ENCODE data around the gene FGD4. TPM values are rescaled to one million over a fixed set of nuclear protein-coding genes. Genes with fewer than 3 reads are reported as not detected.

Gene FGD4
- total and polyA plus RNA-seq, 9 of the 15 experiments (the other 6 are each of a cell fraction or from before 2014, with no cell fraction given), result 0.05 to 0.51 (median 0.27) TPM

GRCh38 chr12:32516230-32516629, 116.9 kb downstream of the FGD4 start (continued):
- TF ChIP-seq, protein P1, sequence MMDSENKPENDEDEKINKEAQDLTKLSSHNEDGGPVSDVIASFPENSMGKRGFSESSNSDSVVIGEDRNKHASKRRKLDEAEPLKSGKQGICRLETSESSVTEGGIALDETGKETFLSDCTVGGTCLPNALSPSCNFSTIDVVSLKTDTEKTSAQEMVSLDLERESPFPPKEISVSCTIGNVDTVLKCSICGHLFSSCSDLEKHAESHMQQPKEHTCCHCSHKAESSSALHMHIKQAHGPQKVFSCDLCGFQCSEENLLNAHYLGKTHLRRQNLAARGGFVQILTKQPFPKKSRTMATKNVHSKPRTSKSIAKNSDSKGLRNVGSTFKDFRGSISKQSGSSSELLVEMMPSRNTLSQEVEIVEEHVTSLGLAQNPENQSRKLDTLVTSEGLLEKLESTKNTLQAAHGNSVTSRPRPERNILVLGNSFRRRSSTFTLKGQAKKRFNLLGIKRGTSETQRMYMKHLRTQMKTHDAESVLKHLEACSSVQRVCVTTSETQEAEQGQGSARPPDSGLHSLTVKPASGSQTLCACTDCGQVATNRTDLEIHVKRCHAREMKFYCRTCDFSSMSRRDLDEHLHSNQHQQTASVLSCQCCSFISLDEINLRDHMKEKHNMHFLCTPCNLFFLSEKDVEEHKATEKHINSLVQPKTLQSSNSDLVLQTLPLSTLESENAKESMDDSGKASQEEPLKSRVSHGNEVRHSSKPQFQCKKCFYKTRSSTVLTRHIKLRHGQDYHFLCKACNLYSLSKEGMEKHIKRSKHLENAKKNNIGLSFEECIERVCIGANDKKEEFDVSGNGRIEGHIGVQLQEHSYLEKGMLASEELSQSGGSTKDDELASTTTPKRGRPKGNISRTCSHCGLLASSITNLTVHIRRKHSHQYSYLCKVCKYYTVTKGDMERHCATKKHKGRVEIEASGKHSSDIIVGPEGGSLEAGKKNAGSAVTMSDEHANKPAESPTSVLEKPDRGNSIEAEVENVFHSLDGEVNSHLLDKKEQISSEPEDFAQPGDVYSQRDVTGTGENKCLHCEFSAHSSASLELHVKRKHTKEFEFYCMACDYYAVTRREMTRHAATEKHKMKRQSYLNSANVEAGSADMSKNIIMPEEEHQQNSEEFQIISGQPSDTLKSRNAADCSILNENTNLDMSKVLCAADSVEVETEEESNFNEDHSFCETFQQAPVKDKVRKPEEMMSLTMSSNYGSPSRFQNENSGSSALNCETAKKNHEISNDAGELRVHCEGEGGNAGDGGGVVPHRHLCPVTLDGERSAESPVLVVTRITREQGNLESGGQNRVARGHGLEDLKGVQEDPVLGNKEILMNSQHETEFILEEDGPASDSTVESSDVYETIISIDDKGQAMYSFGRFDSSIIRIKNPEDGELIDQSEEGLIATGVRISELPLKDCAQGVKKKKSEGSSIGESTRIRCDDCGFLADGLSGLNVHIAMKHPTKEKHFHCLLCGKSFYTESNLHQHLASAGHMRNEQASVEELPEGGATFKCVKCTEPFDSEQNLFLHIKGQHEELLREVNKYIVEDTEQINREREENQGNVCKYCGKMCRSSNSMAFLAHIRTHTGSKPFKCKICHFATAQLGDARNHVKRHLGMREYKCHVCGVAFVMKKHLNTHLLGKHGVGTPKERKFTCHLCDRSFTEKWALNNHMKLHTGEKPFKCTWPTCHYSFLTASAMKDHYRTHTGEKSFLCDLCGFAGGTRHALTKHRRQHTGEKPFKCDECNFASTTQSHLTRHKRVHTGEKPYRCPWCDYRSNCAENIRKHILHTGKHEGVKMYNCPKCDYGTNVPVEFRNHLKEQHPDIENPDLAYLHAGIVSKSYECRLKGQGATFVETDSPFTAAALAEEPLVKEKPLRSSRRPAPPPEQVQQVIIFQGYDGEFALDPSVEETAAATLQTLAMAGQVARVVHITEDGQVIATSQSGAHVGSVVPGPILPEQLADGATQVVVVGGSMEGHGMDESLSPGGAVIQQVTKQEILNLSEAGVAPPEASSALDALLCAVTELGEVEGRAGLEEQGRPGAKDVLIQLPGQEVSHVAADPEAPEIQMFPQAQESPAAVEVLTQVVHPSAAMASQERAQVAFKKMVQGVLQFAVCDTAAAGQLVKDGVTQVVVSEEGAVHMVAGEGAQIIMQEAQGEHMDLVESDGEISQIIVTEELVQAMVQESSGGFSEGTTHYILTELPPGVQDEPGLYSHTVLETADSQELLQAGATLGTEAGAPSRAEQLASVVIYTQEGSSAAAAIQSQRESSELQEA (IDR thresholded peaks at IDR 0.05; ENCODE audit: low read depth), result no peak
- TF ChIP-seq, protein P2, sequence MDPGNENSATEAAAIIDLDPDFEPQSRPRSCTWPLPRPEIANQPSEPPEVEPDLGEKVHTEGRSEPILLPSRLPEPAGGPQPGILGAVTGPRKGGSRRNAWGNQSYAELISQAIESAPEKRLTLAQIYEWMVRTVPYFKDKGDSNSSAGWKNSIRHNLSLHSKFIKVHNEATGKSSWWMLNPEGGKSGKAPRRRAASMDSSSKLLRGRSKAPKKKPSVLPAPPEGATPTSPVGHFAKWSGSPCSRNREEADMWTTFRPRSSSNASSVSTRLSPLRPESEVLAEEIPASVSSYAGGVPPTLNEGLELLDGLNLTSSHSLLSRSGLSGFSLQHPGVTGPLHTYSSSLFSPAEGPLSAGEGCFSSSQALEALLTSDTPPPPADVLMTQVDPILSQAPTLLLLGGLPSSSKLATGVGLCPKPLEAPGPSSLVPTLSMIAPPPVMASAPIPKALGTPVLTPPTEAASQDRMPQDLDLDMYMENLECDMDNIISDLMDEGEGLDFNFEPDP (CRISPR knock-in tag; IDR thresholded peaks at IDR 0.05), result no peak
- no peak for TF ChIP-seq KLF1 (tag; IDR thresholded peaks at IDR 0.05)
- no peak for TF ChIP-seq MAFK (IDR thresholded peaks at IDR 0.05; ENCODE audit: low read length)
- no peak for TF ChIP-seq BRD9 (IDR thresholded peaks at IDR 0.05; ENCODE audit: low read depth, partially characterized antibody)
- TF ChIP-seq TAF7 (tag; IDR thresholded peaks at IDR 0.05), result no peak
- TF ChIP-seq VEZF1 (CRISPR knock-in tag; IDR thresholded peaks at IDR 0.05), result peak; percentile 18; the same call in 1 of the 2 replicates
- TF ChIP-seq TCF3 (CRISPR knock-in tag; IDR thresholded peaks at IDR 0.05), result peak; percentile 87
- peak; percentile 87 for TF ChIP-seq ARID1B (IDR thresholded peaks at IDR 0.05)
- TF ChIP-seq ZNF280A (IDR thresholded peaks at IDR 0.05; ENCODE audit: low read depth, partially characterized antibody), result no peak
- no peak for TF ChIP-seq CAMTA2 (CRISPR knock-in tag; conservative IDR thresholded peaks at IDR 0.05)

Data from K562 (cell line).